Germinal center (tissue), 1 donor: Measurements from ENCODE around the gene TRIM71.
"Not testable (repeated sequence)": the region's sequence is repeated elsewhere in the genome, so short reads cannot be mapped to it uniquely, and the experiment has no call there.

ENCODE experiments used
- DNase-seq: peaks from one replicate; pipeline ENCODE4 v3.0.0; 2012; ENCODE audit warnings: mixed read lengths, low spot score

The TRIM71 gene

DNA sequence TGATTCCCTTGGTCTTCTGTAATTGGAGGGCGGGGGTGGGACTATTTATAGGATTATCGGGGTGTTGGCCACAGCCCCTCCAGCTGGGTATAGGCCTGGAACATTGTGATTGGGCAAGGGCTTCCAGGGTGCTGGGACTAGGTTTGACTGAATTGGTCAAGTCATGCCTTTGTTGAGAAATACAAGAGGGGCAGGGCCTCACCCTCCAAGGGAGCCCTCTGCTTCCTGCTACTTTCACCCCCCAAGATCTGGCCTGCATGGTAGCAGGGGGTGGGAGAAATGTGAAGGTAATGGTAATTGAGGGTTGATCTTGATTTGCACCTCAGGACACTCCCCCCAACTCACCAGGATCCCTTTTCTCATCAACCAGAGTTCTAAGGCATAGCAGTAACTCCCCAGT, 25.2 kb downstream of the TRIM71 start:
- DNase-seq: no peak

DNA sequence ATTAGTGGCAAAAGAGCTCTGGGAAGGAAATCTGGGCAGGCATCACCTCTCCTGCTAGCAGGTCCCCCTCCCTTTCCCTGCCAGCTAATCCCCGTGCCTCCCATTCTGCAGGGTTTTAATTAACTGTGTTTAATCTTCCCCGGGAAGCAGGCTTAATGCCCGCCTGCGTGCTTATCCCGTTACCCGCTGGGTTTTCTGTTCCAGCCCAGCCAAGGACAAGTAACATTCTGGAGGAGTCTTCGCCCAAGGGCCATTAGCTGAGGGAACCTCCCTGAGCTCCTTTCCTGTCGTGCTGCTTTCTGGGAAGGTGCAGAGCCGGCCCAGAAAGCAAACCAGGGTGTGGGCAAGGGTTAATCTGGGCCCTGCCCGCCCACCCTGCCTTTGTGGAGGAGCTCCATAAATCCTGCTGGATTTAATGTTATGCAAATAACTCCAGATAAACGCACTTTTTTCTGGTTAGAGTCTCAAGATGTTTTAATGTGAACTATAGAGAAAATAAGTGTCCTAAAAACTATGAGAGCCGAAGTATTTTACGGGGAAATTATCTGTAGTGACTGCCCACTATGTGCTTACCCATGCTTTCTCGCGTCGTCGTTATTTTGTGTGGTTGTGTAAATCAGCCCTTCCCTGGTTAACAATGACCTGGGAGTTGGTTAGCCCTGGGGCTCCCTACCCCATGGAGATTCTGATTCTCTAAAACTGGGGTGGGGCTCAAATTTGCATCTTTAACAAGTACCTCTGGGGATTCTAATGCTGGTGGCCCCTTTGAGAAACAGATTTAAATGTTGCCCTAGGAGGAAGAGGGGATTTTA, 25.9 kb downstream of the TRIM71 start:
- no peak for DNase-seq

- no peak for DNase-seq
Measured at GRCh38 chr3:32844322-32844654, 26.5 kb downstream of the TRIM71 start.

- DNase-seq: no peak
Measured at GRCh38 chr3:32844914-32845313, 27.1 kb downstream of the TRIM71 start.

DNA sequence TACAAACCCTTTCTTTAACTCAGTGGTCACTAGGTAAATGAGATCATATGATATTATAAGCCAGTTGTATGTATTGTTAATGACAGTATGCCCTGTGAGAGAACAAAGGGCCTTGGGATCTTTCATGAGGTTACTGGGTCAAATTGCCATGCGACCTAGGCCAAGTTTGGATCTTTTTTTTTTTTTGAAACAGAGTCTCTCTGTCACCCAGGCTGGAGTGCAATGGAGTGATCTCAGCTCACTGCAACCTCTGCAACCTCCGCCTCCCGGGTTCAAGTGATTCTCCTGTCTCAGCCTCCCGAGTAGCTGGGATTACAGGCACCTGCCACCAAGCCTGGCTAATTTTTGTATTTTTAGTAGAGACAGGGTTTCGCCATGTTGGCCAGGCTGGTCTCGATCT, 27.7 kb downstream of the TRIM71 start:
- DNase-seq: not testable (repeated sequence)

GRCh38 chr3:32847045-32847444, 29.2 kb downstream of the TRIM71 start:
- DNase-seq: not testable (repeated sequence)

DNA sequence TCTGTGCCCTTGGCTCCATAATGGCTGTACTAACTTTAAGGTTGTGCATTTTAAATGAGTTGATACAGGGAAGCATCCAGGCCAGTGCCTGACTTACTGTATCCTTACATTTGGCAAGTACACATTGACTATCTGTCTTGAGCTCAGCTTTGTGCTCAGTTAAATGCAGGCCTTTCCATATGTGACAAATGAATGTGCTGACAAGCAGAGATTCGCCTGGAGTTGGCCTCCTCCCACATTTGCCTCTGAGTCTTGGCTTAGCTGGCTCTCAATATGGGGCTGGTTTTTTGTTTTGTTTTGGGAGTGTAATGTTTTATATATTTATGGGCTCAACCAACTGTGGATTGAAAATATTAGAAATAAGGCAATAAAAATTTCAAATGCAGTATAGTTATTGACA, 29.7 kb downstream of the TRIM71 start:
- no peak for DNase-seq

DNA sequence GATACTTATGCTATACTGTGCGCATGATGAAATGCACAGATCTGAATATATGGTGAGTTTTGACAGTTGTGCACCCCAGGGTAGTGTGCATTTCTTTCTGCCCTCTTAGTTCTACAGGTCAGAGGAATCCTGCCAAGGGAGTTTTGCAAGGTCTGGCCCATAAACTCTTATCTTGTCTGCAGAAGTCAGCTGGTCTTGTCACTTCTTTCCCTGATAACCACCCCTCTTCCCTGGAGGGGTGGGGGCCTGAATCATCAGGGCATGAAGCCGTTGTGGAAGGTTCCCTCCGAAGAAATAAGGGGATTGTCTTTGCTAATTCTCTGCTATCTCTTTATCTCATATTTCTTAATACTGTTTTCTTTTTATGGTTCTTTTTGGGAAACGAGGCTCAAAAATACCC, 30.4 kb downstream of the TRIM71 start:
- no peak for DNase-seq

- no peak for DNase-seq
Measured at GRCh38 chr3:32849046-32849445, 31.2 kb downstream of the TRIM71 start.

DNA sequence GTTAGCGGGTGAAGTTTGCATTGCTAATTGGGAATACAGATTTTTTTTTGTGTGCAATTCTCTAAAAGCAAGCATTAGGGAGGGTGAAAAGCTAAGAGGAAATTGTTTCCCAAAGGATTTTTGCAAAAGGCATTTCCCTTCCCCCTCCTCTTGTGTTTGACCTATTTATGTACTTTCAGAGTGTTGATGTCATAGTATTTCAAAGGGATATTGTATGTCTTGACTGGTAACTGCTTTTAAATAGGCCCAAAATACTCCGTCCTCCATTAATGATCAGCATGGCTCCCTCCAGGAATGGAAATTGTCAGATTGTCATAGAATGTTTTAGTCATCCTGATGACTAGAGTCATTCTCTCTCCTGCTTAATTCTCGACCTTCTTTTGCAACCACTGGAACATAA, 32.4 kb downstream of the TRIM71 start:
- no peak for DNase-seq

DNA sequence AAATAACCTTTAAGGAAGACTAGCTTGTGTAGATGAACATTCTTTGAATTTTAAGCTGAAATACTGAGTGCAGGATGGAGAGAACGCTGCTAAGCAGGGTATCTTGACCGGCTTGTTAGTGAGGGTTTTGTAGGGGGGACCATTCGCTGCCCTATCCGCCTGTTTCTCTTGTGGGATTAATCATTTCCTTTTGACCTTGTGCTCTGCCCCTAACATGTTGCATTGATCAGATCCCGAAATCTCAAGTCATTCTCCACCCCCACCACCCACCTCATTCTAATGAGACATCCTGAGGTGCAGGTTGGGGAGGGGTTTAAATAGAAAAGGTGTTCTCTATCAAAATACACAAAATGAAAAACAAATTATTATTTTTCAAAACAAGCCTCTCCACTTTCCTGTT, 32.8 kb downstream of the TRIM71 start:
- DNase-seq: no peak

- DNase-seq: no peak
Measured at GRCh38 chr3:32852146-32852545, 34.3 kb downstream of the TRIM71 start.

DNA sequence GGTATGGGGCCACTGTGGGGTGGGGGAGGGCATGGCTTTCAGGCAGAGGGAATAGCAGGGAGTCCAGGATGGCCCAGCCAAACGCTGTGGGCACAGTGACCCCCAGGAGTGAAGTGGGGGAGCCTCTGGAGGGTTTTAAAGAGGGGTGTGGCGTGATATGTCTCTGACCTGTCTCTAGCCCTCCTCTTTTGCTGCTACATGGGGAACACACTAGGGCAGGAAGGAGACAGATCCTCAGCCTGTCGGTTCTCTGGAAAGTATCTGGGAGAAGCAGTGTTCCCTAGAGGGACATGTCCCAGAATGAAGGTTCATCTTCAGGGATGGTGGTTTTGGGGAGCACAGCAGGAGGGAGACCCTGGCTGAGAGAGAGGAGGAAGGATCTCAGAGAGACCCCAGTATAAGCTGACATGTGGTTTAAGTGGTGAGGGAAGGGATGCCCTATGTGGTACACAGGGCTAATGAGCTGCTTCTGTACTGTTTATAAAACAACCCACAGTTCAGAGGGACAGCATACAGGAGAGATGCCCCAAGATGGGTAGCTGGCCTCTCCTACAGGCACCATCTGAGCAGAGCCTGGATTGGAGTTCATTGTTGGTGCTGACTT, 37.7 kb downstream of the TRIM71 start:
- no peak for DNase-seq

DNA sequence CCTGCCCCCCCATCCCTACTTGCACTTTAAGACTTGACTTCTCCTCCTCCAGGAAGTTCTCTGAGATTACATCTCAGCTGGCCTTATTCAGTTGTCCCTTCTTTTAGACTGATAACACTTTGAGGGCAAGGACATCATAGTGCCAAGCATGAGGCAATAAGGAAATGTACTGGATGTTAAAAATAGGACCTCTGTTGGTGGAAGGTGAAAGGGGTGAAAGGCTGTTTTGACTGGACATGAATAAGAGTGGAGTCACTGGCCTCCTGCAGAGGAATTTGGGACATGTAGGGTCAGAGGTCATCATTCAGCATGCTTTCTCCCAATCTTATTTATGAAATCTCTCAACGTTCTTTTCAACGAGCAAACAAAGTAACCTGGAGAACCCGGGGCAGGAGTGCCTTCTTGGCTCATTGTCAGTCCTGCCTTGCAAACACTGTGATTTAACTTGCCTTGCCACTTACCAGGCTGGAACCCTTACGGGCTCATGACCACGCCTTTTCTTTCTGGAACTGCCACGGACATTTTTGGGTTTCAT, 38.6 kb downstream of the TRIM71 start:
- DNase-seq: no peak

GRCh38 chr3:32856901-32857507, 39.2 kb downstream of the TRIM71 start:
- no peak for DNase-seq

DNA sequence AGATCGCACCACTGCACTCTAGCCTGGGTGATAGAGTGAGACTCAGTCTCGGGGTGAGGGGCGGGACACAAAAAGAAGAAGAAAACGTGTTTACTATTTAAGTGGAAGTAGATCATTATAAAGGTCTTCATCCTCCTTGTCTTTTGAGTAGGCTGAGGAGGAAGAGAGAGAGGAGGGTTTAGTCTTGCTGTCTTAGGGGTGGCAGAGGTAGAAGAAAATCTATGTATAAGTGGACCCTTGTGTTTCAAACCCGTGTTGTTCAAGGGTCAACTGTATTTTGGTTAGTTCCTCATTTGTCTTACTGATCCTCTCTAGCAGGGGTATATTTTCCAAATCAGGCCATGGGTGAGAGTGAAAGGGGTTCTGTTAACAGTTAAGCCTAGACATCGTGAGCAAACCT, 40.1 kb downstream of the TRIM71 start:
- no peak for DNase-seq

DNA sequence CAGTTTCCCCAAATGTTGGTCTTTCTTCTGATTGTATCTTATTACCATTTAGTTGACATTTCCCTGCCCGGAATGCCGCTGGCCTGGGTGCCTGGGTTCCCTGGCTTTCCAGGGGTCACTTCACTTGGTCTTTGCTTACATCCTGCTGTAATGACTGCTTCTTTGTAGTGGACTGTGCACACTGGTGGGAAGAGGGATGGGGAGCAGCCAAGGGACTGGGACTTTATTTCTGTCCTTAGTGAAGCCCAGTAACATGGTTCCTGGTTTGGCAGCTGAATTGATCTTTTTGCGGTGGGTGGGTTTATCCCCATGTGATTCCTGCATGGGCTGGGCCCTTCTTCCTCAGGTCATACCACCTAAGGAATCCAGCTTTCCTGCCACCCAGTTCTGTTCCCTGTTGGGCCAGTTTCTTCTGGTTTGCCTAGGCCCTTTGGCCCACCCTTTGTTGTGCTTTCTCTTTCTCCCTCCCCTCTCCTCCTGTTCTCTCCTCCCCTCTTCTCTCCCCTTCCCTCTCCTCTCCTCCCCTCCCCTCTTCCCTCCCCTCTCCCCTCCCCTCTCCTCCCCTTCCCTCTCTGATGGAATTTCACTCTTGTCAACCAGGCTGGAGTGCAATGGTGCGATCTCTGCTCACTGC, 41.9 kb downstream of the TRIM71 start:
- no peak for DNase-seq

DNA sequence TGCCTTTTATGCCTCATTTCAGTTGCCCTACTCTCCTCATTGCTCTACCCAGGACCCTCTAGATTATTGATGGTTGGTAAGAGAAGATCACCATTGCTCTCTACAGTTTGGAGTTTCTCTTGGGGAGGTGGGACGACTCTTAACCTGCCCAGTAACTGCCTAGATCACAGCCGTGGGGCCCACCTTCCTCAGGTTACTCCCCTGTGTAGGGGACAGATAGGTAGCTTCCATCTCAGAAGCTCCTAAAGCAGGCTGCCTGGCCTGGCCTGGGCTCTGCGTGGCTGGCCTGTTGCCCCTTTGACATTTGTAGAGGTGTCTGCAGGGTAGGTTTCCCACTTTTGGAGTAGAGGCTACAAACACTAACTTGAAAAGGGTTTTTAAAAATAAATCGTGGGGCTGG, 42.7 kb downstream of the TRIM71 start:
- DNase-seq: no peak

GRCh38 chr3:32861681-32862080, 43.9 kb downstream of the TRIM71 start:
- no peak for DNase-seq

DNA sequence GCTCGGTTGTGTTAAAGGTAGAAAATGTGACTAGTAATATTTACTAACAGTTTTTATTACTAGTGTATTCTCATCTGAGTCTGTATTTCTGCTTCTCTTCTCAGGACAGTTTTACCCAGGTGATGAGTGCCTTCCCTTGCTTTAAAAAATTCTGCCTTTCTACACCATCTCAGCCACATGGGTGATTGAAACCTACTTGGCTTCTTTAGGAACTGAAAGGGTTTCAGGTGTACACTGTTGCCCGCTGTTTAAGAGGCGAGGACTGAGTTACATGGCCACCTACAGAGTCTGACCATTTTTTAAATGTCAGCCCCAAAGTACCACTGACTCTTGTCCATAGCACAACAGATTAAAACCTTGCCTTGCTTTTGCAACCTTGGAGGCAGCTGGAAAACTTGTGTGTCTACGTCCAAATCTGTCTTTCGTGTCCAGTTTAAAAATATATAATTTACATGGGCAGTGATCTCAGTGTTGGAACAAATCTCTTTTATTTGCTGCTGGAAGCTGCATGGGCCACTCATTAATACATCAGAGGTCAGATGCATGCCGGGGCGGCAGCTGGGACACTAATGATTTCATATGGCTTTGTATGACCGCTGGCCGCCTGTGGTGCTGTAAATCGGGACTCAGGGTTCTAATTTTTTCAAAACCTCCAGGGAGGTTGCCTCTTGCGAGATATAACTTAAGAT, 44.6 kb downstream of the TRIM71 start:
- DNase-seq: no peak

DNA sequence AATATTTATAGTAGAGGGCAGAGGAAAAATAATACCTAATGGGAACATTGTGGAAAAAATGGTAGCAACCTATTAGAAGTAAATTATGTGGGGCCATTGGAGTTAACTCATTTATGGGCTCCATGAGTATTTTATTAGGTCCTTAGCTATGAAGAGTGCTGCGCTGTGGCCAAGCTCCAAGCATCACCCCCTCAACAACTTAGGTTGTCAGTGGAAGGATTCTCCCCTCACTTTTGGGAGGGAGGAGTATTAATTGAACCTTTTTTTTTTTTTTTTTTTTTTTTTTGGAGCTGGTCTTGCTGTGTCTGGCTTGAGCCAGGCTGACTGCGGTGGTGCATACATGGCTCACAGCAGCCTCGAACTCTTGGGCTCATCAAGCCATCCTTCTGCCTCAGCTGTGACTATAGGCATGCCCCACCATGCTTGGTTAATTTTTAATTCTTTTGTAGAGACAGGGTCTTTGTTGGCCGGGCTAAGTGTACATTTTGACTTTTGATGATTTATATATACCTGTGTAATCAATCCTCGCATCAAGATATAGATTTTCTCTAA, 45.2 kb downstream of the TRIM71 start:
- no peak for DNase-seq

GRCh38 chr3:32865383-32865782, 47.6 kb downstream of the TRIM71 start:
- DNase-seq: no peak
